CD4-positive, CD25-positive, alpha-beta regulatory T cell (primary cell): ENCODE measurements around the gene SYNGR2. TPM values are rescaled to one million over a fixed set of nuclear protein-coding genes. Genes with fewer than 3 reads are reported as not detected.

Experiments
- ATAC-seq, 2 donors: fragments of 150-1000 bp; cut with Tn5 transposase; one replicate each; pipeline ENCODE4 v1.10.0; 2021; ENCODE audit warnings: low read depth in 2 of 2, moderate number of reproducible peaks in 2 of 2, moderate library complexity in 1 of 2
- DNase-seq, 3 donors: peaks; one replicate each; pipeline versions ENCODE4 v3.0.0 to v3.0.0-alpha.2; 2012 to 2022; ENCODE audit warnings: mixed read lengths in 1 of 3
- H3K27ac ChIP-seq: one replicate; pipeline ENCODE4 v1.7.0; 2013; ENCODE audit warnings: mild to moderate bottlenecking, low read length; ENCODE audit not compliant: insufficient read depth, poor library complexity, severe bottlenecking
- H3K27me3 ChIP-seq: one replicate; pipeline ENCODE4 v1.7.0; 2013; ENCODE audit warnings: low read length; ENCODE audit not compliant: control insufficient read depth, insufficient read depth
- H3K36me3 ChIP-seq: one replicate; pipeline ENCODE4 v1.7.0; 2013; ENCODE audit warnings: mild to moderate bottlenecking, low read length, moderate library complexity; ENCODE audit not compliant: control insufficient read depth, insufficient read depth
- H3K4me1 ChIP-seq: 2 replicates; pipeline ENCODE4 v1.7.0; 2013; ENCODE audit warnings: mild to moderate bottlenecking, low read length; ENCODE audit not compliant: insufficient read depth, control insufficient read depth, poor library complexity, severe bottlenecking
- H3K4me3 ChIP-seq: one replicate; pipeline ENCODE4 v1.7.0; 2013; ENCODE audit warnings: low read depth, mild to moderate bottlenecking, low read length, moderate library complexity
- H3K9me3 ChIP-seq, 2 experiments: 1 replicate in 1 of 2; 2 replicates in 1 of 2; pipeline ENCODE4 v1.7.0; 2013; ENCODE audit warnings: low read length in 2 of 2, mild to moderate bottlenecking in 1 of 2, moderate library complexity in 1 of 2; ENCODE audit not compliant: control insufficient read depth in 2 of 2
- H3K27ac Mint-ChIP-seq, 3 donors: one replicate each; pipeline ENCODE4 v1.8.0; 2020 to 2022; ENCODE audit warnings: mild to moderate bottlenecking in 3 of 3, mixed read lengths in 3 of 3, moderate library complexity in 2 of 3
- H3K27me3 Mint-ChIP-seq: one replicate; pipeline ENCODE4 v1.8.0; 2022; ENCODE audit warnings: mild to moderate bottlenecking, mixed read lengths
- H3K36me3 Mint-ChIP-seq: one replicate; pipeline ENCODE4 v1.8.0; 2020; ENCODE audit warnings: mixed read lengths
- H3K4me1 Mint-ChIP-seq, 4 donors: one replicate each; pipeline ENCODE4 v1.8.0; 2020 to 2022; ENCODE audit warnings: mixed read lengths in 4 of 4, mild to moderate bottlenecking in 1 of 4
- H3K4me3 Mint-ChIP-seq, 4 donors: one replicate each; pipeline ENCODE4 v1.8.0; 2020 to 2022; ENCODE audit warnings: mild to moderate bottlenecking in 4 of 4, mixed read lengths in 4 of 4, moderate library complexity in 3 of 4
- H3K9me3 Mint-ChIP-seq, 7 donors: one replicate each; pipeline ENCODE4 v1.8.0; 2020 to 2022; ENCODE audit warnings: mixed read lengths in 7 of 7, mild to moderate bottlenecking in 3 of 7, moderate library complexity in 2 of 7
- polyA plus RNA-seq, 4 donors: library from polyadenylated mRNA; unstranded; fragments of 300-500 nt; fragmentation: Illumina TruSeq; gene quantifications; one replicate each; pipeline ENCODE4 v1.2.3, GENCODE V29; 2021
- total RNA-seq: library from RNA; stranded (reverse); gene quantifications from one replicate; pipeline ENCODE4 v1.2.3, GENCODE V29; 2022

SYNGR2 gene
- total and polyA plus RNA-seq, 5 donors from 2014 or later = 58.5 to 180 (median 166) TPM

DNA sequence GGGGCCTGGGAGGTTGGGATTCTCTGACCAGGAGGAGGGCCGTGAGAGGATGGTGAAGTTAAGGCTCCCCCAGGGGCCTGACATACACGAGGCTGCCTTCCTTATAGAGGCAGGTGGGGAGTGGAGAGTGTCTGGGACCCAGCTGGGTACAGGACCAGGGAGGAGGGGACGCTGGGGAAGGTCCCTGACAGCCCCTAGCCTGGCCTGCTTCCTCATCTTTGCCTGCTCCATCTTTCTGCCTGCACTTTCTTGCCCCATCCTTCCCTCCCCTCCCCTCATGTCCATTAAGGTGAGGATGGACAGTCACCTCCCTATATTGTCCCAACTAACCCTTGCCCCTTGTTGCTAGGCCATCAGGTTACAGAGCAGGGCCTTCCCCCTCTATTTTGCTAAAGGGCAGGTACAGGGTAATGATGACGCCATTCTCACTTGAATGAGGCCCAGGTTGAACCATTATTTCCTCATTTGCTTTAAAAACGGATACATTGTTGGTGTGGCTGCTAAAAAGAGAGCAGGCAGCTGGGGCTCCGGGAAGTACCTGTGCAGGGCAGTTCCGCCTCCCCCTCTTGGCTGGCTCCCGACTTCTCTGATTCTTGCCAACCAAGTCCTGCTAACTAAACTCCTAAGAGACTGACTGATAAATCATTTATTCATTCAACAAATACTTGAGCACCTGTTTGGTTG, 20.9 kb upstream of the SYNGR2 start:
- H3K27ac Mint-ChIP-seq = peak overlapping the region; percentile 52 to 84 (median 73)
- H3K36me3 Mint-ChIP-seq = no peaks in the 10 kb centered on the region
- Histone ChIP-seq H3K4me3 (no peak overlapping the region), H3K9me3 (no peaks in the 10 kb centered on the region), H3K27me3 (no peaks in the 10 kb centered on the region), H3K4me1 (peaks cover 24% of the 10 kb centered on the region), H3K27ac (no peak overlapping the region), H3K36me3 (peaks cover 3% of the 10 kb centered on the region)
- DNase-seq = no peak
- no peaks in the 10 kb centered on the region for H3K9me3 Mint-ChIP-seq
- peak overlapping the region in 2 of 4 donors; percentile 7 to 28 for H3K4me3 Mint-ChIP-seq
- peak; percentile 60 to 61 for ATAC-seq
- peaks cover 0 to 33% (median 9%) of the 10 kb centered on the region in 4 donors for H3K4me1 Mint-ChIP-seq
- peaks cover 4% of the 10 kb centered on the region for H3K27me3 Mint-ChIP-seq

DNA sequence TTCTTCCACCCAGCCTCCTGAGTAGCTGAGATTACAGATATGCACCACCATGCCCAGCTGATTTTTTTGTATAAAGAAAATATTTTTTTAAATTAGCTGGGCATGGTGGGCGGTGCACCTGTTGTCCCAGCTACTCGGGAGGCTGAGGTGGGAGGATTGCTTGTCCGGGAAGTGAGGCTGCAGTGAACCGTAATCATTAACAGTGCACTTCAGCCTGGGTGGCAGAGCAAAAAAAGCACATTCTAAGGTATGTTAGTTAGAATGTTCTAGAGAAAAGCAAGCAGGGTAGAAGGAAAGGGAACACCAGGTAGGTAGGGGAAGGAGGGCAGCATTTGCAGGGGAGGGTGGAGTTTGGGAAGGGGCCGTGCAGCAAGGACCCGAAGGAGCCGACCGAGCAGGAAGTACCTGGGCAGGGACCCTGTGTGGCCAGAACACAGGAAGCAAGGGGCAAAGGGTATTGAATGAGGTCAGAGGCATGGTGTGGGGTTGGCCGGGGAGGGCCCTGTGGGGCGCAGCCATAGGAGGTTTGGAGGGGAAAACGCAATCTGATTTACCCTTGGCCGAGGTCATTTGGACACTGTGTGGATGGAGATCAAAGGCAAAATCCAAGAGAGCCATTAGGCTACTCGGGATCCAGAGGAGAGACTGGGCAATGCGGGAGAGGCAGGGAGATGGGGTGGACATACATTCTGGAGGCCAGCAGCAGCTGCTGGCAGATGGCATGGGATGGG, 19.9 kb upstream of the SYNGR2 start:
- Mint-ChIP-seq H3K4me3 (no peak overlapping the region), H3K9me3 (no peaks in the 10 kb centered on the region), H3K27ac (peak overlapping the region in 2 of 3 donors; percentile 73 to 86), H3K36me3 (no peaks in the 10 kb centered on the region), H3K27me3 (peaks cover 4% of the 10 kb centered on the region), H3K4me1 (peaks cover 0 to 25% (median 8%) of the 10 kb centered on the region in 4 donors)
- Histone ChIP-seq H3K4me1 (peaks cover 20% of the 10 kb centered on the region), H3K4me3 (no peak overlapping the region), H3K27ac (no peak overlapping the region), H3K27me3 (no peaks in the 10 kb centered on the region), H3K9me3 (no peaks in the 10 kb centered on the region), H3K36me3 (no peaks in the 10 kb centered on the region)
- ATAC-seq (no peak), DNase-seq (no peak)

DNA sequence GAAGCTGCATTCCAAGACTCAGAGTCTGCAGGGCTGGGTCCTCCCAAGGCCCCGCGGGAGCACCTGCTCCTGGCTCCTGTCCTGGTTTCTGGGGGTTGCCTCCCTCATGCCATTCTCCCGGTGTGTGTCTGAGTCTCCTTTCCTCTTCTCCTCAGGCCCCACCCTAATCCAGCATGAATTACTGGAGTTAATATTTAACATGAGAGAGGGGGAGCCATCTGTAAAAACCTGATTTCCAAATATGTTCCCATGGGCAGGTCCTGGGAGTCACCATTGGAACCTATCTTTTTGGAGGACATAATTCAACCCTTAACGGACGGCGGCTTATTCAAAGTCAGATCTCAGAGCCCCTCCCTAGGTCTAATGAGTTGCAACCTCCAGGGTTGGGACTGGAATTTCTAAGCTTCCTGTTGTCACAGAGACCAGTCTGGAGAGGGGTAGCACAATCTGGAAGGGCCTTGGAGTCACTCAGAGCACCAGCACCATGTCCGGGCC, 16.8 kb upstream of the SYNGR2 start:
- H3K27me3 ChIP-seq = no peaks in the 10 kb centered on the region
- no peak overlapping the region for H3K27ac Mint-ChIP-seq
- no peaks in the 10 kb centered on the region for H3K36me3 Mint-ChIP-seq
- H3K27me3 Mint-ChIP-seq = peaks cover 4% of the 10 kb centered on the region
- peaks cover 14% of the 10 kb centered on the region for H3K4me1 ChIP-seq
- ATAC-seq (no peak), DNase-seq (no peak)
- no peak overlapping the region for H3K4me3 ChIP-seq
- H3K36me3 ChIP-seq = no peaks in the 10 kb centered on the region
- no peaks in the 10 kb centered on the region for H3K9me3 ChIP-seq
- no peak overlapping the region for H3K27ac ChIP-seq
- H3K4me1 Mint-ChIP-seq = peaks cover 0 to 16% (median 8%) of the 10 kb centered on the region in 4 donors
- H3K9me3 Mint-ChIP-seq = no peaks in the 10 kb centered on the region
- H3K4me3 Mint-ChIP-seq = no peak overlapping the region

DNA sequence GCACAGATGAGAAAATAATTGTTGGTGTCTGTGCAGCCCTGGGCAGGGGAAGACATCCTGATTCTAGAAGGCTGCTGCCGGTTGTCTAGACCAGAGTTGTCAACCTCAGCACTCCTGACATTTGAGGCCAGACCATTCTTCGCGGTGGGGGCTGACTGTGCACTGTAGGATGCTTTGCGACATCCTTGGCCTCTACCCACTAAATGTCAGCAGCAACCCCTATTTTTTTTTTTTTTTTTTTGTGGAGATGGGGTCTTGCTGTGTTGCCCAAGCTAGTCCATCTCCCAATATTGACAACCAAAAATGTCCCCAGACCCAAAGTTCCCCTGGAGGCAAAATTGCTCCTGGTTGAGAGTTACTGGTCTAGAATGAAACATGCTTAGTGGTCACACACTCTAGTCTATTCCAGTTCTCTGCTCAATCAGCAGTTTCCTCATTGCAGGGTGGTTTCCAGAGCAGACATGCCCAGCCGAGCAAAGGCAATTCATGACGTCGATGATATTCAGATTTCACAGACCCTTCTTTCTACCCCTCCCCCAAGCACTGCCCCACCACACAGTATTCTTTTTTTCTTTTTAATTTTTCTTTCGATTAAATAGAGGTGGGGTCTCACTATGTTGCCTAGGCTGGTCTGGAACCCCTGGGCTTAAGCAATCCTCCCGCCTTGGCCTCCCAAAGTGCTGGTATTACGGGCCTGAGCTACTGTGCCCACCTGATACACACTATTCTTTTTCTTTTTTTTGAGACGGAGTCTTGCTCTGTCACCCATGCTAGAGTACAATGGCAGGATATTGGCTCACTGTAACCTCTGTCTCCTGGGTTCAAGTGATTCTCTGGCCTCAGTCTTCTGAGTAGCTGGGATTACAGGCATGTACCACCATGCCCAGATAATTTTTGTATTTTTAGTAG, 13.2 kb upstream of the SYNGR2 start:
- Histone ChIP-seq H3K4me1 (no peaks in the 10 kb centered on the region), H3K9me3 (no peaks in the 10 kb centered on the region), H3K36me3 (no peaks in the 10 kb centered on the region), H3K4me3 (no peak overlapping the region), H3K27ac (no peak overlapping the region), H3K27me3 (no peaks in the 10 kb centered on the region)
- peaks cover 0 to 10% (median 3%) of the 10 kb centered on the region in 4 donors for H3K4me1 Mint-ChIP-seq
- peaks cover 4% of the 10 kb centered on the region for H3K27me3 Mint-ChIP-seq
- DNase-seq (no peak), ATAC-seq (peak; percentile 59 to 60)
- no peaks in the 10 kb centered on the region for H3K9me3 Mint-ChIP-seq
- no peaks in the 10 kb centered on the region for H3K36me3 Mint-ChIP-seq
- no peak overlapping the region for H3K4me3 Mint-ChIP-seq
- no peak overlapping the region for H3K27ac Mint-ChIP-seq

DNA sequence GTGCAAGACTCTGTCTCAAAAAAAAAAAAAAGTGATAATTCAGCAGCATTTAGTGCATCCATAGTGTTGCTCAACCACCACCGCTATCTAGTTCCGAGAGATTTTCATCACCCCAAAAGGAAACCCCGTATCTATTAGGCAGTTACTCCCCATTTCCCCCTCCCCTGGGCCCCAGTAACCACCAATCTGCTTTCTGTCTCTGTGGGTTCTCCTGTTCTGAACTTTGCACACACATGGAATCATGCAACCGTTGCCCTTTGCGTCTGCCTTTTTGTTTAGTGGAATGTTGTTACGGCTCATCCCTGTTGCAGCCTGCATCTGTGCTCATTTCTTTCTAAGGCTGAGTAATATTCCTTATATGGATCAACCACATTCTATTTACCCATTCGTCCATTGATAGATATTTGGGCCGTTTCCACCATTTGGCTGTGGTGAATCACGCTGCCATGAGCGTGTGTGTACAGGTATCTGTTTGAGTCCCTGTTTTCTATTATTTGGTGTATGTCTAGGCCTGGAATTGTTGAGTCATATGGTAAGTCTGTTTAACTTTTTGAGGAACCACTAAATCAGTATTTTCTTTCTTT, 8.7 kb upstream of the SYNGR2 start:
- no peak for DNase-seq
- no peaks in the 10 kb centered on the region for H3K36me3 ChIP-seq
- H3K27ac ChIP-seq = no peak overlapping the region
- H3K4me3 ChIP-seq = no peak overlapping the region
- peak overlapping the region in 2 of 3 donors; percentile 66 to 81 for H3K27ac Mint-ChIP-seq
- H3K4me1 ChIP-seq = no peaks in the 10 kb centered on the region
- no peaks in the 10 kb centered on the region for H3K36me3 Mint-ChIP-seq
- peak in 1 of 2 donors; percentile 32 for ATAC-seq
- no peaks in the 10 kb centered on the region for H3K9me3 Mint-ChIP-seq
- H3K9me3 ChIP-seq = no peaks in the 10 kb centered on the region
- peaks cover 0 to 10% (median 3%) of the 10 kb centered on the region in 4 donors for H3K4me1 Mint-ChIP-seq
- H3K4me3 Mint-ChIP-seq = peak overlapping the region in 2 of 4 donors; percentile 1 to 2
- H3K27me3 Mint-ChIP-seq = peaks cover 4% of the 10 kb centered on the region
- no peaks in the 10 kb centered on the region for H3K27me3 ChIP-seq

DNA sequence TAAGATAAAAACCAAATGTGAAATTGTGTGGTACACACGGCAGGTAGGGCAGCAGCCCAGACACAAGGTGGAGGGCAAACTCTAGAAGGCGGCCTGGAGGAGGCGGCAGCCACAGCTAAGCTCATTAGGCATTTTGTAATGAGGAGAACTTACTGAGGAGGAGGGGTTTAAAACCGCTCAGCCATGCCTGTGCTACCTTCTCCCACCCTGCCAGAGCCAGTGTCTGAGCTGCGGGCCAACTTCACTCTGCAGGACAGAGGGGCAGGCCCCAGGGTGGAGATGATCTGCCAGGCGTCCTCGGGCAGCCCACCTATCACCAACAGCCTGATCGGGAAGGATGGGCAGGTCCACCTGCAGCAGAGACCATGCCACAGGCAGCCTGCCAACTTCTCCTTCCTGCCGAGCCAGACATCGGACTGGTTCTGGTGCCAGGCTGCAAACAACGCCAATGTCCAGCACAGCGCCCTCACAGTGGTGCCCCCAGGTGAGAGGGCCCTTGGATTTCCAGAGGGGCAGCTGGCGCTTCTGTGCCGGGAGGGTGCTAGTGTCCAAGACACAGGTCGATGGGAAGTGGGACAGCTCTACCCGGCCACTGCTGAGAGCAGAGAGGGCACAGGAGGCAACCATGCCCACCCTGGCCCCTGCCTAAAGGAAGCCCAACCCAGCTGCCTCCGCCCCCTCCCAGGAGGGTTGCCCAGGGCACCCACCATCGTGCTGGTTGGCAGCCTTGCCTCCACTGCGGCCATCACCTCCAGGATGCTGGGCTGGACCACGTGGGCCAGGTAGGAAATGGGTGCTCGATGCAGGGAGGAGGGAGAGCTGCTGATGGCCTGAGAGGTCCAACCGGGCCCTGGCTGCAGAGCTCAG, 4.3 kb upstream of the SYNGR2 start:
- Histone ChIP-seq H3K4me3 (no peak overlapping the region), H3K27ac (no peak overlapping the region), H3K27me3 (no peaks in the 10 kb centered on the region), H3K4me1 (peaks cover 9% of the 10 kb centered on the region), H3K9me3 (no peaks in the 10 kb centered on the region), H3K36me3 (no peaks in the 10 kb centered on the region)
- peak overlapping the region in 1 of 4 donors; percentile 8 for H3K4me3 Mint-ChIP-seq
- H3K4me1 Mint-ChIP-seq = peaks cover 0 to 10% (median 3%) of the 10 kb centered on the region in 4 donors
- no peak overlapping the region for H3K27ac Mint-ChIP-seq
- DNase-seq = no peak
- peaks cover 4% of the 10 kb centered on the region for H3K27me3 Mint-ChIP-seq
- no peaks in the 10 kb centered on the region for H3K9me3 Mint-ChIP-seq
- H3K36me3 Mint-ChIP-seq = no peaks in the 10 kb centered on the region
- no peak for ATAC-seq
